Trophoblast cell (in vitro differentiated cells and primary cell): ENCODE results near the gene ATP4A.

Experiments
- DNase-seq, 2 donors: peaks; one replicate each; pipeline ENCODE4 v3.0.0-alpha.2; 2016
- H2AFZ ChIP-seq: 2 replicates; pipeline ENCODE4 v1.6.1; 2013; ENCODE audit warnings: low read length, moderate library complexity, mild to moderate bottlenecking; ENCODE audit not compliant: insufficient read depth, poor library complexity
- H2AK5ac ChIP-seq: 2 replicates; pipeline ENCODE4 v1.6.1; 2013; ENCODE audit warnings: mild to moderate bottlenecking, low read length
- H2BK120ac ChIP-seq: 2 replicates; pipeline ENCODE4 v1.6.1; 2013; ENCODE audit warnings: low read length, mild to moderate bottlenecking, moderate library complexity; ENCODE audit not compliant: insufficient read depth, poor library complexity
- H2BK12ac ChIP-seq: 2 replicates; pipeline ENCODE4 v1.6.1; 2013; ENCODE audit warnings: mild to moderate bottlenecking, low read length, moderate library complexity
- H2BK5ac ChIP-seq: 2 replicates; pipeline ENCODE4 v1.6.1; 2013; ENCODE audit warnings: low read length, low read depth, moderate library complexity, mild to moderate bottlenecking; ENCODE audit not compliant: poor library complexity
- H3K14ac ChIP-seq: 2 replicates; pipeline ENCODE4 v1.6.1; 2013; ENCODE audit warnings: mild to moderate bottlenecking, low read length
- H3K18ac ChIP-seq: 2 replicates; pipeline ENCODE4 v1.6.1; 2013; ENCODE audit warnings: mild to moderate bottlenecking, low read length
- H3K23ac ChIP-seq: 2 replicates; pipeline ENCODE4 v1.6.1; 2013; ENCODE audit warnings: low read length
- H3K27ac ChIP-seq: 2 replicates; pipeline ENCODE4 v1.5.1; 2013; ENCODE audit warnings: low read depth, mild to moderate bottlenecking, inconsistent platforms, low read length, moderate library complexity
- H3K27me3 ChIP-seq: 2 replicates; pipeline ENCODE4 v1.6.1; 2013; ENCODE audit warnings: inconsistent platforms, mild to moderate bottlenecking, low read length, moderate library complexity; ENCODE audit not compliant: insufficient read depth
- H3K36me3 ChIP-seq, 2 experiments: 1 replicate in 1 of 2; 2 replicates in 1 of 2; pipeline ENCODE4 v1.6.1; 2013; ENCODE audit warnings: low read length in 2 of 2, mild to moderate bottlenecking in 2 of 2, moderate library complexity in 1 of 2; ENCODE audit not compliant: insufficient read depth in 2 of 2, control insufficient read depth in 1 of 2
- H3K4ac ChIP-seq: 2 replicates; pipeline ENCODE4 v1.6.1; 2013; ENCODE audit warnings: low read depth, mild to moderate bottlenecking, low read length, moderate library complexity
- H3K4me1 ChIP-seq, 2 experiments: 1 replicate in 1 of 2; 2 replicates in 1 of 2; pipeline ENCODE4 v1.6.1; 2013; ENCODE audit warnings: low read length in 2 of 2, mild to moderate bottlenecking in 2 of 2, moderate library complexity in 1 of 2; ENCODE audit not compliant: insufficient read depth in 2 of 2, control insufficient read depth in 1 of 2
- H3K4me2 ChIP-seq: 2 replicates; pipeline ENCODE4 v1.6.1; 2013; ENCODE audit warnings: inconsistent platforms, mild to moderate bottlenecking, low read length, moderate library complexity
- H3K4me3 ChIP-seq: 2 replicates; pipeline ENCODE4 v1.5.1; 2013; ENCODE audit warnings: mild to moderate bottlenecking, low read depth, low read length, inconsistent platforms
- H3K79me1 ChIP-seq: one replicate; pipeline ENCODE4 v1.6.1; 2013; ENCODE audit warnings: low read length
- H3K79me2 ChIP-seq: 2 replicates; pipeline ENCODE4 v1.6.1; 2013; ENCODE audit warnings: low read length, mild to moderate bottlenecking; ENCODE audit not compliant: control insufficient read depth, insufficient read depth, poor library complexity
- H3K9ac ChIP-seq: 2 replicates; pipeline ENCODE4 v1.6.1; 2013; ENCODE audit warnings: mild to moderate bottlenecking, low read length
- H3K9me3 ChIP-seq: 2 replicates; pipeline ENCODE4 v1.6.1; 2013; ENCODE audit warnings: low read depth, mild to moderate bottlenecking, control low read depth, inconsistent platforms, low read length; ENCODE audit not compliant: insufficient read depth
- H4K12ac ChIP-seq: 2 replicates; pipeline ENCODE4 v1.6.1; 2013; ENCODE audit warnings: low read depth, mild to moderate bottlenecking, low read length, moderate library complexity
- H4K8ac ChIP-seq: 2 replicates; pipeline ENCODE4 v1.6.1; 2013; ENCODE audit warnings: low read depth, mild to moderate bottlenecking, low read length, moderate library complexity
- H4K91ac ChIP-seq: one replicate; pipeline ENCODE4 v1.6.1; 2013; ENCODE audit warnings: low read depth, mild to moderate bottlenecking, low read length, moderate library complexity
- WGBS: extraction: QIAGEN DNeasy Blood & Tissue Kit; methylation state at CpG from one replicate; pipeline ENCODE4 v1.1.7; 2013; ENCODE audit warnings: missing lambda C conversion rate; ENCODE audit not compliant: insufficient read length, insufficient coverage; ENCODE audit errors: extremely low coverage; 5-methylcytosine and 5-hydroxymethylcytosine counted together

The ATP4A gene

DNA sequence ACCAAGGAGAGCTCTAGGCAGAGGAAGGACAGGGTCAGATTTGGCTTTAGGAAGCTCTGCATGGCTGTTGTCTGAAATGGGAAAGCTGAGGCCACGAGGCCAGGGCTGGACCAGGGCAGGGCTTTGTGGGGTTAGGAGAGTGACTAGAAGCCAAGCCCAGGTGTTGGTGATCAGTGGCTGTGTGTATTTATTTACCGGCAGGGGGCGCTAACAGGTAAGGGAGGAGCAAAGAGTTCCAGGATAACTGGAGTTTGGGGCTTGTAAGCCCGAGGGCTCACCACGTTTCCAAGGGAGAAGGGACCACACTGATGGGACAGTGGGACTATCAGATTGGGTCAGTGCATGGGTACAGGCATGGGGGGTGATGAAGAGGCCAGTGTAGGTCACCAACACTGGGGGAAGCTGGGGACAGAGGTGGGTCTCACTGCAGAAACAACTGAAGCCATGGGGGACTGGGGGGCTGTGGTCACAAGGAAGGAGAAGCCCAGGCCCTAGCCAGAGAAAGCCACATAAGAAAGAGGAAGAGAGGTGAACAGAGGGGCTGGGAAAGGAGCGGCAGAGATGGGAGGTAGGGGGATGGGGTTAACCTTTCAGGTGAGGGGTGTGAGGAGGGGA is 14.2 kb downstream of the ATP4A start:
- no peaks in the 10 kb centered on the region for H3K27me3 ChIP-seq
- H2BK120ac ChIP-seq: no peak overlapping the region
- peaks cover 9 to 14% of the 10 kb centered on the region in 2 experiments for H3K4me1 ChIP-seq
- H2AK5ac ChIP-seq: no peak overlapping the region
- H3K9me3 ChIP-seq: no peaks in the 10 kb centered on the region
- no peak overlapping the region for H3K14ac ChIP-seq
- H3K4me3 ChIP-seq: no peak overlapping the region
- H3K9ac ChIP-seq: no peak overlapping the region
- peak; percentile 46 to 84 for DNase-seq
- peaks cover 7% of the 10 kb centered on the region for H3K79me1 ChIP-seq
- no peak overlapping the region for H2BK5ac ChIP-seq
- no peak overlapping the region for H3K4me2 ChIP-seq
- H4K91ac ChIP-seq: no peak overlapping the region
- H3K27ac ChIP-seq: no peak overlapping the region
- peaks cover 10% of the 10 kb centered on the region in 2 experiments for H3K36me3 ChIP-seq
- no peak overlapping the region for H3K18ac ChIP-seq
- no peak overlapping the region for H2AFZ ChIP-seq
- no CpG with 5 or more reads among the region's 6 CpGs for WGBS
- H4K12ac ChIP-seq: no peak overlapping the region
- H3K79me2 ChIP-seq: peaks cover 7% of the 10 kb centered on the region
- H3K23ac ChIP-seq: no peak overlapping the region
- H3K4ac ChIP-seq: no peak overlapping the region
- H2BK12ac ChIP-seq: no peak overlapping the region
- no peak overlapping the region for H4K8ac ChIP-seq

DNA sequence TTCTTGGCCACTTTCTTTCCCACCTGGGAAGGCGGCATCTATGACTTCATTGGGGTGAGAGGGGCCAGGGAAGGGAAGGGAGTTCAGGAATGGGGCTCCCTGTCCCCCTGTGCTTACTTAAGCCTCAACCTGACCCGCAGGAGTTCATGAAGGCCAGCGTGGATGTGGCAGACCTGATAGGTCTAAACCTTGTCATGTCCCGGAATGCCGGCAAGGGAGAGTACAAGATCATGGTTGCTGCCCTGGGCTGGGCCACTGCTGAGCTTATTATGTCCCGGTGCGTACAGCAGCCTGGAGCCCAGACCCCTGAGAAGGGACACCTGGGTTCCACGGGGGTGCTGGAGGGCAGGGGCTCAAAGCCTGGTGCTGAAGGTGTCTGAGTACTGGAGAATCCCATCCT is 16.9 kb downstream of the ATP4A start:
- Histone ChIP-seq H3K27ac (no peak overlapping the region), H2BK12ac (no peak overlapping the region), H3K4ac (no peak overlapping the region), H3K9me3 (no peaks in the 10 kb centered on the region), H3K27me3 (no peaks in the 10 kb centered on the region), H3K9ac (no peak overlapping the region), H3K79me2 (peaks cover 7% of the 10 kb centered on the region), H2BK5ac (no peak overlapping the region), H4K8ac (no peak overlapping the region), H3K14ac (no peak overlapping the region), H4K91ac (no peak overlapping the region), H3K4me2 (peak overlapping the region; percentile 67), H2BK120ac (no peak overlapping the region), H3K36me3 (peaks cover 14 to 21% of the 10 kb centered on the region in 2 experiments), H2AK5ac (no peak overlapping the region), H2AFZ (no peak overlapping the region), H4K12ac (no peak overlapping the region), H3K79me1 (peaks cover 7% of the 10 kb centered on the region), H3K4me3 (no peak overlapping the region), H3K18ac (no peak overlapping the region), H3K23ac (no peak overlapping the region), H3K4me1 (peaks cover 9 to 15% of the 10 kb centered on the region in 2 experiments)
- no peak for DNase-seq
- no CpG with 5 or more reads among the region's 8 CpGs for WGBS

DNA sequence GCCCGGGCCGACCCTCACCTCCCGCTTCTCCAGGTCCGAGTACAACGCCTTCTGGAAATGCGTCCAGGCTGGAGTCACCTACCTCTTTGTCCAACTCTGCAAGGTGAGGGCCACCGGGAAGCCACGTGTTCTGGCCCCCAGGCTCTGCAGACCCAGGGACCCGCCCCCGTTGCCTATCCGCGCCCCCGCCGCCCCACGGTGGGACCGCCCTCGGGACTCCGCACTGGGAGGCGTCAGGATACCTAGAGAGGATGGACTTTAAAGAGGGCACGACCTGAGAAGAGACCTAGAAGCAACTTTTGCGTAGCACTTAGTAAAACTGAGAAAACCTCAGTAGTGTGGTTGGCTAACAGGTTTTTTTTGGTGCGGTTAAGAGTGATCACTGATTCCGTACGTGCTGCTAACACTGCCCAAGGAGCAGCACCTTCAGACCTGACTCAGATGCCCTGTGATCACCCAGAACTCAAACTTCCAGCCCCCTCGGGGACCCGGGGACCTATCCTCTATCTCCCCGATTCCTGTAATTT is 17.5 kb downstream of the ATP4A start:
- H4K8ac ChIP-seq: peak overlapping the region; percentile 95
- peak overlapping the region; percentile 78 for H4K91ac ChIP-seq
- no peaks in the 10 kb centered on the region for H3K27me3 ChIP-seq
- H3K4me3 ChIP-seq: peak overlapping the region; percentile 79
- no peak overlapping the region for H3K23ac ChIP-seq
- H3K9ac ChIP-seq: peak overlapping the region; percentile 88
- H3K4me2 ChIP-seq: peak overlapping the region; percentile 67
- peak overlapping the region; percentile 35 for H2BK120ac ChIP-seq
- peak overlapping the region; percentile 87 for H3K18ac ChIP-seq
- no peak overlapping the region for H2AK5ac ChIP-seq
- no peak overlapping the region for H3K4ac ChIP-seq
- peaks cover 7% of the 10 kb centered on the region for H3K79me2 ChIP-seq
- H2AFZ ChIP-seq: peak overlapping the region; percentile 95
- H3K14ac ChIP-seq: peak overlapping the region; percentile 67
- no peaks in the 10 kb centered on the region for H3K9me3 ChIP-seq
- peak overlapping the region; percentile 3 for H3K27ac ChIP-seq
- no peak overlapping the region for H2BK12ac ChIP-seq
- DNase-seq: peak; percentile 10 to 50
- no CpG with 5 or more reads among the region's 27 CpGs for WGBS
- H3K4me1 ChIP-seq: peaks cover 9 to 15% of the 10 kb centered on the region in 2 experiments
- H4K12ac ChIP-seq: peak overlapping the region; percentile 75
- H3K79me1 ChIP-seq: peaks cover 7% of the 10 kb centered on the region
- peaks cover 14 to 19% of the 10 kb centered on the region in 2 experiments for H3K36me3 ChIP-seq
- no peak overlapping the region for H2BK5ac ChIP-seq

DNA sequence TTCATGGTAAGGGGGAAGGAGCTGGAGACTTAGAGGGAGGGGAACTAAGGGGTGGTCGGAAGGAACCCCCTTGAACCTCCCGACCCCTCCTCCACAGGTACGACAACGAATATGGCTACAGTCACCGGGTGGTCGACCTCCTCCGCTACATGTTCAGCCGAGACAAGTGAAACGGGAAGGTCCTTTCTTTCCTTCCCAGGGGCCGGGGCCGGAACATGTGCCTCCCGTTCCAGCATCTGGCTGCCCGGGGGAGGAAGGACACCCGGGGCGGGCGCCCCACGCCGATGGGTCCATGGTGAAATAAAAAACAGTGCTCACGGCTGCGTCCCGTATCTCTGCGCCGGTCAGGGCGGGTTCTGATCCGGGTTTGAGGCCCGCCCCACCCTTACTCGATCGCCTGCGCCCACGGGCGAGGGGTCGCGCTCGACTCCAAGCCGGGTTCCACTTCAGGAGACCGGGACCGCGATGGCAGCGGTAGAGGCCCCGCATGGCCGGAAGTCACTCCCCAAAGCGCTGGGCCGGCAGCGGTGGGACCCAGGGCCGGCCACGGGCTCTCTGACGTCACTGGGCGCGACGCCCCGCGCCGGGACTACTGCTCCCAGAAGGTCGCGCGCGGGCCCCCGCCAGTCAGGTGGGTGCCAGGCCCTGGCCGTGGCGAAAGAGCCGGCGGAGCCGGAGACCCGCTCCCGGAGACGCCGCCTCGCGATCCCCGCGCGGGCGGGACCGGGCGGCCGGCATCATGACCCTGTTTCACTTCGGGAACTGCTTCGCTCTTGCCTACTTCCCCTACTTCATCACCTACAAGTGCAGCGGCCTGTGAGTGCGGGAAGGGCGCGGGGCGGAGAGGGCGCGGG is 18.2 kb downstream of the ATP4A start, which contains the start of gene TMEM147:
Gene TMEM147, plus strand, starts transcription at position 626 of the 854 bp plus-strand sequence. Its CDS starts 114 bp downstream, at position 740.
- peak within 1 kb of the TSS; percentile 3 for H3K27ac ChIP-seq
- no peak within 1 kb of the TSS for H2BK5ac ChIP-seq
- no peak within 1 kb of the TSS for H2AK5ac ChIP-seq
- peak within 1 kb of the TSS; percentile 88 for H3K9ac ChIP-seq
- peak within 1 kb of the TSS; percentile 75 for H4K12ac ChIP-seq
- H2BK12ac ChIP-seq: no peak within 1 kb of the TSS
- H3K4ac ChIP-seq: peak within 1 kb of the TSS; percentile 6
- peak within 1 kb of the TSS; percentile 78 for H4K91ac ChIP-seq
- H3K79me2 ChIP-seq: peaks cover 7% of the 10 kb centered on the region
- peak within 1 kb of the TSS; percentile 95 for H2AFZ ChIP-seq
- no peak within 1 kb of the TSS for H3K23ac ChIP-seq
- no CpG with 5 or more reads among the region's 85 CpGs for WGBS
- peak within 1 kb of the TSS; percentile 35 for H2BK120ac ChIP-seq
- H3K14ac ChIP-seq: peak within 1 kb of the TSS; percentile 67
- peaks cover 11 to 17% of the 10 kb centered on the region in 2 experiments for H3K36me3 ChIP-seq
- peak within 1 kb of the TSS; percentile 87 for H3K4me3 ChIP-seq
- H4K8ac ChIP-seq: peak within 1 kb of the TSS; percentile 95
- H3K27me3 ChIP-seq: no peaks in the 10 kb centered on the region
- peaks cover 7% of the 10 kb centered on the region for H3K79me1 ChIP-seq
- no peaks in the 10 kb centered on the region for H3K9me3 ChIP-seq
- peak within 1 kb of the TSS; percentile 84 for H3K4me2 ChIP-seq
- H3K4me1 ChIP-seq: peaks cover 9 to 15% of the 10 kb centered on the region in 2 experiments
- peak within 1 kb of the TSS; percentile 87 for H3K18ac ChIP-seq
- peak; percentile 59 to 70 for DNase-seq
